Mesenteric fat pad (tissue), 1 donor: ENCODE measurements around the gene GAS6. TPM values are rescaled to one million over a fixed set of nuclear protein-coding genes. Genes with fewer than 3 reads are reported as not detected.

Source experiments
- DNase-seq: peaks from one replicate; pipeline ENCODE4 v3.0.0-alpha.2; 2020; ENCODE audit warnings: low spot score
- total RNA-seq: library from RNA; stranded (reverse); fragmentation: NEBNext Ultra II Directional; extraction: Animal tissue kit (Norgen Biotek cat#: 25700); gene quantifications from one replicate; pipeline ENCODE4 v1.2.1, GENCODE V29; 2021
- donor health status: DM: yes; HTN: yes; CAD: no.

Gene GAS6
- total RNA-seq, 1 donor from 2014 or later = 88.6 TPM

DNA sequence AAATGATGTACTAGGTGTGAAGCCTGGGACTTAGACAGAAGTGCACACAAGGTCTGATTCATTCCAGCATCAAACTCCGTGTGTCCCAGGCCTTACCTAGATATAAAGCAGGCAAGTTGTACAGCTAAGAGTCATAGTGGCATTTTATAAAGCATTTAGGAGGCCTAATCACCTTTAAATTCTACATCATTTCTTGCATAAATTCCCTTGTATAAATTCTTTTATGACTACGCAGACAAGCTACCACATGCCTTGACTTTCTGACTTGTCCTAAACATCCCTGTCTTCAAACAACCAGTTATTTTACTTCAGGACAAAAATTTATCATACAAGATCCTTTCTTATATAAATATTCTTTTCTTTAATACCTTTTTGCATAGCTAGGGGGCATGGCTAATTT is 82.3 kb downstream of the GAS6 start:
- DNase-seq = no peak

DNA sequence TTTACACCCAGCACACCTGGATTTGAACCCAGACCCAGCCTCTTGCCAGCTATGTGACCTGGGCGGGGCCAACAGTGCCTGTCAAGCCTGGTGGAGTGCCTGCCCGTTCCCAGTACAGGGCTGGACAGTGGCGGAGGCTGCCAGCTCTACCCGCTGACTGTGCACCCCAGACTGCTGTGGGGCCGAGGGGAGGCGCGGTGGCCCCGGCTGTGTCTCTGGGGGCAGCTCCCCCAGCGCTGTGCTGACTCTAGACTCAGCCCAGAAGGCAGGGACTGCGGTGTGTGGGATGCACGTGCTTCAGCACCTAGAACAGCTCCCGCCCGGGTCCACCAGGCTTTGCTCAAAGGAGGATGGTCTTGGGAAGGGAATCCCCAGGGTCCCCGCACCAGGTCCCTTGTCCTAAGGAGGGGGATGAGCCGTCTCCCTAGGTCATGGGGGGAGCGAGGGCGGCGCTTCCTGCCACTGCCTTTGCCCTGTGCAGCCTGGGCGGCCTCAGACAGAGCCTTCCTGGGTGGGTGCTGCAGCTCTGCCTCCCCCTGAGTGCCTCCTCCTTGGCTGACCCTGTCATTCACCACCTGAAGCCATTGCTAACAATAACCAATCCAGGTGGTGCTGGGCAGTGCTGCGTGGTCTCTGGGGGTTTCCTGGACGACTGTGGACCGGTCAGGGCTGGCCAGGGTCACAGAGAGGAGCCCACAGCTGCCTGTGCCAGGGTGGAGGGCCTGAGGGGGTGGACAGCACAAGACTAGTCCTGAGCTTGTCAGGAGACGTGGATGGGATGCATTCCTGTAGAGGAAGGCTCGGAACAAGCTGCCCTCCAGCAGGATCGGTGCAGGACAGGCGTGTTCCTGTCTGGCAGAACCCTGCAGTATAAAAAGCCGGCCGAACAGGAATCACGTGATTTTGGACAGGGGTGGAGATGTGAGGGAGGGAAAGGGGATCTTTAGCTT is 86.3 kb downstream of the GAS6 start:
- peak; percentile 78 for DNase-seq

DNA sequence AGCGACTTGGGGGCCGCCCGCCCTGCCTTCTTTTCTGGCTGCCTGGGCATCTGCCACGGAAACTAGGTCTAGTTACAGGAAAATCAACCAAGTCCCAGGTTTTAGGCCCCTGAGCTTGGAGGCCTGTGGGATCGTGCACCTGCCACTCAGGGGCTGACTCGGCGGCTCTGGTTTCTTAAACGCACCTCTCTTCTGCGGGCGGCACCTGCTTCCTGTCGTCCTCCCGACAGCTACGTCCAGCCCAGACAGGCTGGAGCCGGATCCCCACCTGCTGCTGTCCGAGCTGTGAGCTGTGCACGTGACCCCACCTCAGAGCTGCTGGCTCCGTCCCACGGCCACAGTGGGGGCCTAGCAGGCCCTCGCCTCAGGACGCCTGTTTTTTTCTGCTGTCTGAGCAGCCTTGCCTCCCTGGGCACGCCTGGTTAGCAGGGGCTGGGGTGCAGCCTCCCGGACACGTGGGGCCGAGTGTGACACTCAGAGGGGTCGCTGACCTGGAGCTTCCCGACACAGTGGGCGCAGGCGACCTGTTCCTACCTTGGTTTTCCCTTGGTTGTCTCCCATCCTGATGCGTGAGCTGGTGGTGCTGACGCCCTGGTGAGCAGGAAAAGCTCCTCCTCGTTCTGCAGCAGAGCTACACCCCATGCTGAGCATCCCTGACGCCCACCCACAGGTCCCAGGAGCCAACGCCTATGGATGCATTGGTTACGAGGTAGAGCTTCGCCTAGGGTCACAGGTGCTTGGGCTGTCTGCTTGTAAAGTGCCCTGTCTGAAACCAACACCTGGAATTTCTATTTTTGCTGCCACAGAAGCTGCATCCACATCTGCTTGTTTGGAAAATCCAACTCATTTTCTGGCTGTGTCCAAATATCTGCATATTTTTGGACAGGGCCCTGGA is 87.4 kb downstream of the GAS6 start:
- DNase-seq = peak; percentile 88

DNA sequence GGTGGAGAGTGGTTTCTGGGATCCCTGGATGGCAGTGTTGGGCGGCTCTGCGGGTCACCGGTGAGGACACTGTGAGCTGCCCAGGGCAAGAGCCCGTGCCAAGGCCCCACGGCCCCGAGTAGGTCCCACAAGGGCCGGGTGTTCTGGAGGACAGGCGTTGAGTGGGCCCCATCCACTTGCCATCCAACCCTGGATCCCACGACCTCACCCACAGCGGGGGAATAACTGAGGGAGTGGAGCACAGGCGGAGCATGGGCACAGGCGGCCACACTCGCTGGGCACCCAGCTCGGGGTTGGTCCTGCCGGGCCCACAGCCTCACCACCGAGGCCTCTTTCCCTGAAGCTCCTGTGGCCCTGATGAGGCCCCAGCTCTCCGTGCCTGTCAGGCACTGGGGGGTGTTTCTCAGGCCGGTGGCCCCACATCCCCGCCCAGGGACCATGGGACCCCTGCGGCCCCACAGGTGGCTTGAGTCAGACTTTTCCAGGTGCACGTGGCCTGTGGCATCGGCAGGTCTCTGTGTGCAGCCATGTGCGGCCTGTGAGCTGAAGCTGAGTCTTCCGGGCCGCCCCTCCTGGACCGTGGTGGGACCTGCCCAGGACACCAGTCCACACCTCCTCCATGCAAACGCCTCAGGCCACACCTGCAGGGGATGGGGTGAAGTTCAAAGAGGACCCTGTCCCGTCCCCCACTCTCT is 88.3 kb downstream of the GAS6 start:
- DNase-seq = peak; percentile 84

DNA sequence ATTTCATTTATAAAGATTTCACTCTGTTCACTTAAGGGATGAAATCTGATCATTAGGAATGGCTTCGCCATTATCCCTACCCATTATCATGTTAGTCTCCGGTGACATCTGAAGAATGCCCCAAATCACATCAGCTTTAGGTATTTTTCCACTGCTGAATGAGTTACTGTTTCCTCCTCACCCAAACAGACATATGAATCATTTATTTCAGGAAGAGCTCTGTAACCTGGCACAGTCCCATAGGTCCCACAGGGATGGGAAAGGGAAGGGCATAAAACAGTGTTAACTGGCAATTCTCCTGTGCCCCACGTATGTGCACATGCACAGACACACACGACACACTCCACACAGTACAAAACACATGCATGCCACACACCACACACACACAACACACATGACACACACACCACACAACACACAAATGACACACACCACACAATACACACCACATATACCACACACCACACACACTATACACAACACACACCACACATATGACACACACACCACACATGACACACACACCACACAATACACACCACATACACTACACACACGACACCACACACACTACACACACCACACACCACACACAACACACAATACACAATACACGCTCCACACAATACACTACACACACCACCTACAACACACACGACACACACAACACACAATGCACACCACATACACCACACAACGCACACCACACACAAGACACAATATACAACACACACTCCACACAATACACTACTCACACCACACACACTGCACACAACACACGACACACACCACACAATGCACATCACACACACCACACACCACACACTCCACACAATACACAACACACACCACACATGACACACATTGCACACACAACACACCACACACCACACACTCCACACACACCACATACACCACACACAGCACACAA is 89.4 kb downstream of the GAS6 start:
- peak; percentile 57 for DNase-seq

DNA sequence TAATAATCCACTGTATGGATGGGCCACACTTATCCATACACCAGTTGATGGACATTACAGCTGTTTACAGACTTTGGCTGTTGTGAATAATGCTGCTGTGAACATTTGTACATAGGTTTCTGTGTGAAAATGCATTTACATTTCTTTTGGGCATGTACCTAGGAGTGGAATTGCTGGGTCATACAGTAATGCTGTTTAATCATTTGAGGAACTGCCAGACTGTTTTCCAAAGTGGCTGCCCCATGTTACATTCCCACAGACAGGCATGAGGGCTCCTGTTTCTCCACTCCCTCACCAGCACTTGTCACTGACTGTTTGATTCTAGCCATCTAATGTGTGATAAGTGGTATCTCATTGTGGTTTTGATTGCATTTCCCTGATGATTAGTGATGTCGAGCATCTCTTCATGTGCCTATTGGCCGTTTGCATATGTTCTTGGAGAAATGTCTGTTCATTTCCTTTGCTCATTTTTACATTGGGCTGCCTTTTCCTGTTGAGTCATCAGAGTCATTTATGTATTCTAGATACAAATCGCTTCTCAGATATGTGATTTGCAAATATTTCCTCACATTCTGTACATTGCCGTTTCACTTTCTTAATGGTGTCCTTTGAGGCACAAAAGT is 92.1 kb downstream of the GAS6 start:
- no peak for DNase-seq

DNA sequence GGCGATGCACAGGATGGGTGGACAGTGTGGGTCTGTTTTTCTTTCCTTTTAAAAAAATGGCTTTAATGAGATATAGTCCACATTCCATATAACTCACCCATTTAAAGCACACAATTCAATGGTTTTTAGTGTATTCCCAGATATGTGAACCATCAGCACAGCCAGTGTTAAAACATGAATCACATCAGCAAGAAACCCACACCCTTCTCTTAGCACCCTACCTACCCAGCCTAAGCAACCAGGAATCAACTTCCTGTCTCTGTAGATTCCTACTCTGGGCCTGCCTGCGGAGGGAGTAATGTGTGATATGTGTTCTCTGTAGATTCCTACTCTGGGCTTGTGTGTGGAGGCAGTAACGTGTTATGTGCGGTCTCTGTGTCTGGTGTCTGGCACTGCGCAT is 92.9 kb downstream of the GAS6 start:
- DNase-seq = no peak

Other genes starting within 250 kb of the GAS6 start
- not detected for gene ATP4B, start 205.9 kb downstream of the GAS6 start, total RNA-seq
- not detected for gene GRK1, start 196.9 kb downstream of the GAS6 start, total RNA-seq
- gene TMEM255B, start 104.8 kb downstream of the GAS6 start, total RNA-seq = 22.7 TPM
- gene C13orf46, start 110.0 kb upstream of the GAS6 start, total RNA-seq = 2.5 TPM